H1 (cell line): ENCODE measurements around the gene PHACTR1. TPM values are rescaled to one million over a fixed set of nuclear protein-coding genes. Genes with fewer than 3 reads are reported as not detected.

Source experiments
- CTCF ChIA-PET: fragments of 300-600 bp; sonication (Branson Sonifier 250); formaldehyde crosslinking; loops from one replicate; lab custom pipeline; 2021; ENCODE audit not compliant: partially characterized antibody; lab: Charles Lee
- POLR2A ChIA-PET: fragments of 300-600 bp; sonication (Branson Sonifier 250); formaldehyde crosslinking; loops from one replicate; lab custom pipeline; 2021; ENCODE audit warnings: inconsistent platforms; ENCODE audit not compliant: partially characterized antibody; lab: Charles Lee
- DNase-seq, 2 experiments: peaks; one replicate each; pipeline versions ENCODE4 v3.0.0 to v3.0.0-alpha.2; 2010 to 2022; ENCODE audit warnings: low spot score in 2 of 2, low read depth in 1 of 2, mixed read lengths in 1 of 2
- FAIRE-seq: peaks from 2 replicates; lab custom pipeline; 2011; peaks lifted over from hg19 to GRCh38; lab: Jason Lieb, UNC
- H2AFZ ChIP-seq: 2 replicates; pipeline ENCODE4 v1.8.1; 2012; ENCODE audit warnings: low read length, inconsistent platforms
- H2AK5ac ChIP-seq: 2 replicates; pipeline ENCODE4 v1.6.1; 2013; ENCODE audit warnings: low read depth, low read length
- H2BK120ac ChIP-seq: replicated peaks from 2 replicates; pipeline ENCODE3; 2013; ENCODE audit warnings: low read depth, low read length, inconsistent platforms
- H2BK12ac ChIP-seq: 2 replicates; pipeline ENCODE4 v1.6.1; 2013; ENCODE audit warnings: low read depth, low read length
- H2BK15ac ChIP-seq: 2 replicates; pipeline ENCODE4 v1.6.1; 2013; ENCODE audit warnings: low read length
- H2BK20ac ChIP-seq: 2 replicates; pipeline ENCODE4 v1.6.1; 2013; ENCODE audit warnings: low read length
- H2BK5ac ChIP-seq: 2 replicates; pipeline ENCODE4 v1.6.1; 2013; ENCODE audit warnings: low read depth, low read length
- H3K14ac ChIP-seq: 2 replicates; pipeline ENCODE4 v1.6.1; 2013; ENCODE audit warnings: inconsistent platforms; ENCODE audit not compliant: insufficient read length
- H3K18ac ChIP-seq: 2 replicates; pipeline ENCODE4 v1.6.1; 2013; ENCODE audit warnings: low read length; ENCODE audit errors: extremely low read depth
- H3K23ac ChIP-seq: 2 replicates; pipeline ENCODE4 v1.6.1; 2013; ENCODE audit warnings: inconsistent platforms; ENCODE audit not compliant: insufficient read length
- H3K23me2 ChIP-seq: 2 replicates; pipeline ENCODE4 v1.6.1; 2013; ENCODE audit warnings: low read depth, low read length
- H3K27ac ChIP-seq: 2 replicates; pipeline ENCODE4 v1.6.1; 2011; ENCODE audit warnings: low read depth, low read length, inconsistent platforms
- H3K27me3 ChIP-seq, 4 experiments: replicated peaks in 1 of 4; 1 replicate in 1 of 4; 2 replicates in 3 of 4; pipeline versions ENCODE4 v1.6.1 to v1.8.1; 2011 to 2013; ENCODE audit warnings: low read length in 3 of 4, mild to moderate bottlenecking in 3 of 4, inconsistent platforms in 2 of 4, mixed read lengths in 2 of 4, moderate library complexity in 1 of 4; ENCODE audit not compliant: control insufficient read depth in 3 of 4, insufficient read depth in 3 of 4; ENCODE audit errors: extremely low read depth in 1 of 4
- H3K36me3 ChIP-seq, 4 experiments: 2 replicates each; pipeline versions ENCODE4 v1.6.1 to v1.8.1; 2011 to 2013; ENCODE audit warnings: mild to moderate bottlenecking in 4 of 4, low read length in 3 of 4, moderate library complexity in 2 of 4, control low read depth in 1 of 4, inconsistent platforms in 1 of 4; ENCODE audit not compliant: insufficient read depth in 4 of 4, control insufficient read depth in 2 of 4
- H3K4ac ChIP-seq: replicated peaks from 2 replicates; pipeline ENCODE3; 2013; ENCODE audit warnings: low read length, low read depth, mixed read lengths, inconsistent platforms; ENCODE audit not compliant: insufficient read length
- H3K4me1 ChIP-seq, 4 experiments: replicated peaks in 1 of 4; 1 replicate in 1 of 4; 2 replicates in 3 of 4; pipeline versions ENCODE4 v1.6.1 to v1.8.1; 2011 to 2013; ENCODE audit warnings: low read length in 3 of 4, inconsistent platforms in 2 of 4, mixed read lengths in 1 of 4; ENCODE audit not compliant: insufficient read depth in 4 of 4, control insufficient read depth in 3 of 4
- H3K4me2 ChIP-seq, 2 experiments: 2 replicates each; pipeline versions ENCODE4 v1.6.1 to v1.8.1; 2011 to 2013; ENCODE audit warnings: low read depth in 2 of 2, low read length in 2 of 2, control low read depth in 1 of 2, inconsistent platforms in 1 of 2, mild to moderate bottlenecking in 1 of 2; ENCODE audit not compliant: insufficient read depth in 1 of 2
- H3K4me3 ChIP-seq, 4 experiments: fragments of 200-600, 300-600 bp in 1 of 4; sonication (generic), shearing (Covaris generic), sonication (Bioruptor Twin) in 1 of 4; 2 replicates each; pipeline versions ENCODE4 v1.5.1 to v1.8.1; 2011 to 2016; ENCODE audit warnings: low read length in 4 of 4, low read depth in 3 of 4, control low read depth in 2 of 4, inconsistent platforms in 2 of 4, mild to moderate bottlenecking in 2 of 4, mixed read lengths in 1 of 4, moderate library complexity in 1 of 4; ENCODE audit not compliant: insufficient read depth in 2 of 4; ENCODE audit errors: extremely low read depth in 1 of 4
- H3K56ac ChIP-seq: replicated peaks from 2 replicates; pipeline ENCODE3; 2013; ENCODE audit warnings: low read depth, mild to moderate bottlenecking, mixed read lengths, low read length, inconsistent platforms; ENCODE audit not compliant: insufficient read length
- H3K79me1 ChIP-seq: 2 replicates; pipeline ENCODE4 v1.6.1; 2013; ENCODE audit warnings: low read depth, low read length, control low read depth
- H3K79me2 ChIP-seq, 2 experiments: 2 replicates each; pipeline versions ENCODE4 v1.6.1 to v1.8.1; 2012 to 2013; ENCODE audit warnings: low read length in 2 of 2, mild to moderate bottlenecking in 2 of 2, inconsistent platforms in 1 of 2; ENCODE audit not compliant: insufficient read depth in 2 of 2, control insufficient read depth in 1 of 2
- H3K9ac ChIP-seq, 4 experiments: replicated peaks in 1 of 4; 1 replicate in 1 of 4; 2 replicates in 3 of 4; pipeline versions ENCODE4 v1.6.1 to v1.8.1; 2011 to 2013; ENCODE audit warnings: low read depth in 3 of 4, low read length in 3 of 4, control low read depth in 2 of 4, mild to moderate bottlenecking in 2 of 4, moderate library complexity in 2 of 4, inconsistent platforms in 1 of 4; ENCODE audit errors: extremely low read depth in 1 of 4
- H3K9me3 ChIP-seq, 2 experiments: 2 replicates each; pipeline versions ENCODE4 v1.6.1 to v1.8.1; 2012 to 2013; ENCODE audit warnings: mild to moderate bottlenecking in 2 of 2, moderate library complexity in 2 of 2, control low read depth in 1 of 2, inconsistent platforms in 1 of 2, low read depth in 1 of 2, low read length in 1 of 2, mixed read lengths in 1 of 2; ENCODE audit not compliant: insufficient read depth in 2 of 2
- H4K20me1 ChIP-seq, 2 experiments: replicated peaks in 1 of 2; 2 replicates each; pipeline versions ENCODE3 to v1.8.1; 2011 to 2013; ENCODE audit warnings: inconsistent platforms in 2 of 2, low read length in 2 of 2, mild to moderate bottlenecking in 1 of 2; ENCODE audit not compliant: insufficient read depth in 2 of 2, control insufficient read depth in 1 of 2
- H4K5ac ChIP-seq: 2 replicates; pipeline ENCODE4 v1.6.1; 2013; ENCODE audit warnings: low read length, low read depth, mixed read lengths, inconsistent platforms; ENCODE audit not compliant: insufficient read length
- H4K8ac ChIP-seq: 2 replicates; pipeline ENCODE4 v1.8.0; 2013; ENCODE audit warnings: mild to moderate bottlenecking, moderate library complexity, low read length, inconsistent platforms; ENCODE audit not compliant: insufficient read depth; ENCODE audit errors: extremely low read depth
- H4K91ac ChIP-seq: replicated peaks from 2 replicates; pipeline ENCODE3; 2013; ENCODE audit warnings: low read length, mixed read lengths, inconsistent platforms; ENCODE audit not compliant: insufficient read length
- BCL11A ChIP-seq, 2 experiments: IDR thresholded peaks; one replicate each; pipeline ENCODE4 v1.6.1; 2011; ENCODE audit warnings: low read depth in 2 of 2, low read length in 2 of 2, mild to moderate bottlenecking in 2 of 2
- GABPA ChIP-seq: IDR thresholded peaks from 2 replicates; pipeline ENCODE4 v1.6.1; 2011; ENCODE audit warnings: mild to moderate bottlenecking, low read length, moderate library complexity, borderline replicate concordance; ENCODE audit not compliant: insufficient read depth
- RAD21 ChIP-seq, 2 experiments: IDR thresholded peaks in 1 of 2; conservative IDR thresholded peaks in 1 of 2; 2 replicates each; pipeline ENCODE4 v1.6.1; 2011; ENCODE audit warnings: low read depth in 2 of 2, low read length in 2 of 2, improper control_type of control experiment in 1 of 2, inconsistent platforms in 1 of 2, mild to moderate bottlenecking in 1 of 2, moderate library complexity in 1 of 2
- WGBS, 2 experiments: shearing (Covaris generic) in 1 of 2; methylation state at CpG; one replicate each; pipeline versions ENCODE4 v1.1.6 to v1.1.7; 2013 to 2015; ENCODE audit warnings: low lambda C conversion rate in 2 of 2, mixed read lengths in 2 of 2, inconsistent platforms in 1 of 2, low coverage in 1 of 2, missing lambda C conversion rate in 1 of 2; ENCODE audit not compliant: insufficient replicate concordance in 2 of 2, insufficient coverage in 1 of 2, insufficient read length in 1 of 2; ENCODE audit errors: extremely low coverage in 1 of 2, missing lambda C conversion rate in 1 of 2; 5-methylcytosine and 5-hydroxymethylcytosine counted together
- polyA plus RNA-seq, 7 experiments: library from polyadenylated mRNA; depleted of rRNA in 3 of 7; stranded (reverse) in 5 of 7; unstranded in 2 of 7; fragments of >200 nt in 5 of 7; fragments of 200-250 nt in 2 of 7; gene quantifications; 1 replicate in 5 of 7; 2 replicates in 1 of 7; 4 replicates in 1 of 7; pipeline versions ENCODE4 v1.2.1 to v1.2.3, GENCODE V29; 2011 to 2013; ENCODE audit warnings: missing spikeins in 2 of 7, mixed read lengths in 2 of 7
- total RNA-seq: library from RNA; stranded (reverse); fragmentation: NEBNext Ultra II Directional; extraction: Animal tissue kit (Norgen Biotek cat#: 25700); gene quantifications from 2 replicates; pipeline ENCODE4 v1.2.1, GENCODE V29; 2021
- TF ChIP-seq, protein P1 (sequence below): IDR thresholded peaks from 2 replicates; pipeline ENCODE4 v1.6.1; 2012; ENCODE audit warnings: inconsistent platforms
- TF ChIP-seq, protein P2 (sequence below): IDR thresholded peaks from 2 replicates; pipeline ENCODE4 v1.6.1; 2011; ENCODE audit warnings: low read length, improper control_type of control experiment
- TF ChIP-seq, protein P3 (sequence below), 3 experiments: IDR thresholded peaks; 1 replicate in 2 of 3; 2 replicates in 1 of 3; pipeline versions ENCODE4 v1.5.1 to v1.6.1; 2011; ENCODE audit warnings: low read length in 3 of 3, mild to moderate bottlenecking in 3 of 3, inconsistent platforms in 2 of 3, low read depth in 1 of 3, moderate library complexity in 1 of 3; ENCODE audit not compliant: insufficient read depth in 1 of 3; ENCODE audit errors: control extremely low read depth in 1 of 3

The PHACTR1 gene
- total and polyA plus RNA-seq, 2 of the 8 experiments (the other 6 are each of a cell fraction or from before 2014, with no cell fraction given): 3.9 to 17.1 TPM

DNA sequence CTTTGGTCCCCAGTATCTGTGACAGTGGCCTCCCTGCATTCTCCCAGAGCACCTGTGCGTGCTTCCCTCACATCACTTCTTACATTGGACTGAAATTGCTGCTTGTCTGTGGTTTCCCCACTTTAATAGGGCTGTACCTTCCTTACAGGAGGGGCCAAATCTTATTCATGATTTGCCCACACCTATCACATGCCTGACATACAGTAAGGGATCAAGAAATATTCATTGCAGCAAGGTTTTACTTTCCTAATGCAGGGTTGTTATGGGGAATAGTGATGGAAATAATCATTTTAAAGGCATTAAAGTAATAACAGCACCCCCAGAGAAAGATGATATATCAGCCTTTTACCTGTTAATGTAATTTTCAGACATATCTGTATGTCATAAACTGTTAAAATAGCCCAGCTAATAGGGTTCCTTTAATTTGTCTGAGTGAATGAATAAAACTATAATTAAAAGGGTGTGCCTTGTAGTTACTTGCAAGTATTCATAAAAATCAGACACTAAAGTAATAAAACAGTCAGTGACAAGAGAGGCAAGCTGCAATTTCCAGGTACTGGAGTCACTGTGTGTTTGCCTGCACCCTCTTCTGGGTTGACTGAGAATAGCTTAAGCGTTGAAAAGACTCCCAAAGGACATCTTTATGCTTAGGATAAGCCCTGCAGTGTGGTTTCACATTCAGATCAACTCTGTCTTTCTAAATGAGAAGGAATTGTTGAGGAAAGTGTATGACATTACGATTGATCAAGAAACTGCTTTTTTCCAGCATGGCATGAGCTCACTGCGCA, 182.7 kb downstream of the PHACTR1 start:
- H3K4me2 ChIP-seq: no peak overlapping the region
- no peak overlapping the region for H3K23ac ChIP-seq
- H3K4me1 ChIP-seq: peaks cover 0 to 4% (median 0%) of the 10 kb centered on the region in 4 experiments; a peak in 2 of 7 replicates
- H3K9me3 ChIP-seq: no peaks in the 10 kb centered on the region
- H2BK15ac ChIP-seq: no peak overlapping the region
- H3K27me3 ChIP-seq: no peaks in the 10 kb centered on the region
- H3K4ac ChIP-seq: no peak overlapping the region
- no peak overlapping the region for H2BK5ac ChIP-seq
- no peak overlapping the region for H2BK12ac ChIP-seq
- no peak overlapping the region for H3K27ac ChIP-seq
- no peak overlapping the region for H3K18ac ChIP-seq
- WGBS, 2 experiments: 93% methylated on average over 4 of the region's 4 CpGs; no CpG with 5 or more reads in 1 of the 2 experiments
- no peak overlapping the region for H4K5ac ChIP-seq
- no peaks in the 10 kb centered on the region; the same call in 1 of the 2 replicates for H3K23me2 ChIP-seq
- no peaks in the 10 kb centered on the region for H3K79me2 ChIP-seq
- POLR2A ChIA-PET: no interaction called here
- no peak overlapping the region for H2BK20ac ChIP-seq
- H2AK5ac ChIP-seq: no peak overlapping the region
- no peak overlapping the region for H2AFZ ChIP-seq
- DNase-seq (no peak), FAIRE-seq (peak; percentile 68)
- no peak overlapping the region for H3K4me3 ChIP-seq
- H4K91ac ChIP-seq: no peak overlapping the region
- no peak overlapping the region for H3K56ac ChIP-seq
- no peaks in the 10 kb centered on the region for H4K20me1 ChIP-seq
- H2BK120ac ChIP-seq: no peak overlapping the region
- H3K79me1 ChIP-seq: peaks cover 3% of the 10 kb centered on the region
- no peaks in the 10 kb centered on the region for H3K36me3 ChIP-seq
- no peak overlapping the region for H3K14ac ChIP-seq
- no peak overlapping the region for H3K9ac ChIP-seq
- CTCF ChIA-PET: interaction anchor here (0.6 to 2.7 kb wide), 9 partner anchors 9 to 1977 kb away, joined by 3 to 10 read pairs (median 3); no protein-coding TSS in a partner anchor
- no peak overlapping the region for H4K8ac ChIP-seq
- no peak for TF ChIP-seq BCL11A (IDR thresholded peaks at IDR 0.05; ENCODE audit: low read depth in 2 of 2, low read length in 2 of 2)
- TF ChIP-seq, protein P1, sequence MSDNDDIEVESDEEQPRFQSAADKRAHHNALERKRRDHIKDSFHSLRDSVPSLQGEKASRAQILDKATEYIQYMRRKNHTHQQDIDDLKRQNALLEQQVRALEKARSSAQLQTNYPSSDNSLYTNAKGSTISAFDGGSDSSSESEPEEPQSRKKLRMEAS: no peak
- TF ChIP-seq, protein P2, sequence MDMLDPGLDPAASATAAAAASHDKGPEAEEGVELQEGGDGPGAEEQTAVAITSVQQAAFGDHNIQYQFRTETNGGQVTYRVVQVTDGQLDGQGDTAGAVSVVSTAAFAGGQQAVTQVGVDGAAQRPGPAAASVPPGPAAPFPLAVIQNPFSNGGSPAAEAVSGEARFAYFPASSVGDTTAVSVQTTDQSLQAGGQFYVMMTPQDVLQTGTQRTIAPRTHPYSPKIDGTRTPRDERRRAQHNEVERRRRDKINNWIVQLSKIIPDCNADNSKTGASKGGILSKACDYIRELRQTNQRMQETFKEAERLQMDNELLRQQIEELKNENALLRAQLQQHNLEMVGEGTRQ: no peak
- TF ChIP-seq, protein P3, sequence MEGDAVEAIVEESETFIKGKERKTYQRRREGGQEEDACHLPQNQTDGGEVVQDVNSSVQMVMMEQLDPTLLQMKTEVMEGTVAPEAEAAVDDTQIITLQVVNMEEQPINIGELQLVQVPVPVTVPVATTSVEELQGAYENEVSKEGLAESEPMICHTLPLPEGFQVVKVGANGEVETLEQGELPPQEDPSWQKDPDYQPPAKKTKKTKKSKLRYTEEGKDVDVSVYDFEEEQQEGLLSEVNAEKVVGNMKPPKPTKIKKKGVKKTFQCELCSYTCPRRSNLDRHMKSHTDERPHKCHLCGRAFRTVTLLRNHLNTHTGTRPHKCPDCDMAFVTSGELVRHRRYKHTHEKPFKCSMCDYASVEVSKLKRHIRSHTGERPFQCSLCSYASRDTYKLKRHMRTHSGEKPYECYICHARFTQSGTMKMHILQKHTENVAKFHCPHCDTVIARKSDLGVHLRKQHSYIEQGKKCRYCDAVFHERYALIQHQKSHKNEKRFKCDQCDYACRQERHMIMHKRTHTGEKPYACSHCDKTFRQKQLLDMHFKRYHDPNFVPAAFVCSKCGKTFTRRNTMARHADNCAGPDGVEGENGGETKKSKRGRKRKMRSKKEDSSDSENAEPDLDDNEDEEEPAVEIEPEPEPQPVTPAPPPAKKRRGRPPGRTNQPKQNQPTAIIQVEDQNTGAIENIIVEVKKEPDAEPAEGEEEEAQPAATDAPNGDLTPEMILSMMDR (IDR thresholded peaks at IDR 0.05; ENCODE audit: control extremely low read depth in 1 of 3, insufficient read depth in 1 of 3, low read depth in 1 of 3, low read length in 3 of 3): peak in 2 of 3 experiments; percentile 18 to 27; a peak in 3 of 4 replicates
- peak in 1 of 2 experiments; percentile 41; a peak in 2 of 4 replicates for TF ChIP-seq RAD21 (IDR thresholded peaks at IDR 0.05 in 1 of 2, conservative IDR thresholded peaks at IDR 0.05 in 1 of 2; ENCODE audit: low read depth in 2 of 2, low read length in 2 of 2)
- no peak for TF ChIP-seq GABPA
